Chondrocyte (in vitro differentiated cells): Measurements from ENCODE around the gene FGD4. TPM values are rescaled to one million over a fixed set of nuclear protein-coding genes. Genes with fewer than 3 reads are reported as not detected.

ENCODE experiments used
- DNase-seq: peaks from one replicate; pipeline ENCODE4 v3.0.0; 2021; ENCODE audit warnings: mixed read lengths, low spot score
- H3K27ac Mint-ChIP-seq: one replicate; pipeline ENCODE4 v1.8.0; 2021; ENCODE audit warnings: mild to moderate bottlenecking, moderate library complexity, mixed read lengths; ENCODE audit not compliant: unreplicated experiment
- H3K27me3 Mint-ChIP-seq: 2 replicates; pipeline ENCODE4 v1.8.0; 2021; ENCODE audit warnings: low read depth, mixed read lengths
- H3K36me3 Mint-ChIP-seq: 2 replicates; pipeline ENCODE4 v1.8.0; 2021; ENCODE audit warnings: low read depth, mixed read lengths
- H3K4me1 Mint-ChIP-seq: 2 replicates; pipeline ENCODE4 v1.8.0; 2021; ENCODE audit warnings: low read depth, mild to moderate bottlenecking, mixed read lengths
- H3K4me3 Mint-ChIP-seq: one replicate; pipeline ENCODE4 v1.8.0; 2021; ENCODE audit warnings: mild to moderate bottlenecking, moderate library complexity, mixed read lengths; ENCODE audit not compliant: unreplicated experiment
- H3K9me3 Mint-ChIP-seq: 2 replicates; pipeline ENCODE4 v1.8.0; 2021; ENCODE audit warnings: low read depth, mixed read lengths
- total RNA-seq: library from RNA; stranded (reverse); gene quantifications from 3 replicates; pipeline ENCODE4 v1.2.1, GENCODE V29; 2021
- TF ChIP-seq, protein P1 (sequence below): fragments of 200-600 bp; sonication (generic); IDR thresholded peaks from 2 replicates; pipeline ENCODE4 v1.5.0; 2021; ENCODE audit warnings: antibody characterized with exemption, mild to moderate bottlenecking, moderate library complexity

Gene FGD4
- total RNA-seq, 1 donor from 2014 or later: 8.7 TPM

DNA sequence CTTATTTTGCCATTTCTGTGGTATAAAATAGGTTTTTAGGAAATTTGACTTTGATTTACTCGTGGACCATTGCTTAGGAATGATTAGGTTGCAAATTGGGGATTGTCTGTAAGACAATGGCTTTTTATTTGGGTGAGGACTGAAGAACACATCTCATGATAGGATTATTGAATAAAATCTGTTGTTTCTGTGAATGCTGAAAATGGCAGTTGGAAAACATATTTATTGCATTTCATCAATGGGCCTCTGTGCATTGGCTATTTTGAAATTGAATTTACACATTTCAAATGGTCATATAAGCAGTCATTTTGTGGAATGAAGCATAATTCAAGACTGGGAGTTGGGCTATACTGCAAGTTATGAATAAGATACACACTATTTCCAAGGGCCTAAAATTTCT is 46.0 kb downstream of the FGD4 start:
- H3K4me1 Mint-ChIP-seq: peaks cover 8% of the 10 kb centered on the region

DNA sequence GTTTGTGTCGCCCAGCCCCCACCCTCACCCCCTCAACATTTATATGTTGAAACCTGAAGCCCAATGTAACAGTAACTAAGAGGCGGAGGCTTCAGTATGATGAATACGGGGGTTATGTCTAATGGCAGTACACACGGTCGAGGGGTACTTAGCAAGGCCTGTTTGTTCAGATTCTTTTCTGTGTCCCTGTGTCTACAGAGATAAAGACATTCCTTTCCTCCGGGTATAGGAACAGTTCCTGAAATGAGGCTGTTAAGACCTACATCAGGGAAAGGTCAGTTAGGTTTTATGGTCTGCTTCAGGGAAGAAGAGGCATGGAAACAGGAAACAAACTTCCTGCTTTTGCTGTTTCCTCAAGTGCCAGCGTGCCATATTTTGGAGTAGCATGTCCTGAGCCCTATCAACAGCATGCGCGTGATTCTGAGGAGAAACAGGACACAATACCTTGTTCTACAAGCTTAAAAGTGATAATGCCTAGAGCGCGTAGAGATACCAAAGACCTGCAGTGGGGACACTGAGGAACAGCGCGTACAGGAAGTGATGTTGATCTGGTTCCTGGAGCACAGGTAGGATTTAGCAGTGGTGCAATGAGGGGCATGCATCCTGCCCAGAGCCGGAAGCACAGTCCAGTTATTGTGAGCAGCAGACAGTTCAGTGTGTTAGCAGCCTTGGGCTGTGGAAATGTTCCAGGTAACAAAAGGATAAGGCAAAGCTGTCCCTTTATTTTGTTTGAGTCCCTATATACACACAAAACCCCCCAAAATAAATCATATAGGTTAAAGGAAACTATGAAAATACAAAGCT is 47.2 kb downstream of the FGD4 start:
- H3K27ac Mint-ChIP-seq: no peak overlapping the region
- H3K4me1 Mint-ChIP-seq: peaks cover 8% of the 10 kb centered on the region

More for the DNA sequence above, 46.0 kb downstream of the FGD4 start:
- Mint-ChIP-seq H3K4me3 (no peak overlapping the region), H3K9me3 (no peaks in the 10 kb centered on the region), H3K27me3 (no peaks in the 10 kb centered on the region), H3K36me3 (no peaks in the 10 kb centered on the region), H3K27ac (no peak overlapping the region)
- no peak for DNase-seq
- TF ChIP-seq, protein P1, sequence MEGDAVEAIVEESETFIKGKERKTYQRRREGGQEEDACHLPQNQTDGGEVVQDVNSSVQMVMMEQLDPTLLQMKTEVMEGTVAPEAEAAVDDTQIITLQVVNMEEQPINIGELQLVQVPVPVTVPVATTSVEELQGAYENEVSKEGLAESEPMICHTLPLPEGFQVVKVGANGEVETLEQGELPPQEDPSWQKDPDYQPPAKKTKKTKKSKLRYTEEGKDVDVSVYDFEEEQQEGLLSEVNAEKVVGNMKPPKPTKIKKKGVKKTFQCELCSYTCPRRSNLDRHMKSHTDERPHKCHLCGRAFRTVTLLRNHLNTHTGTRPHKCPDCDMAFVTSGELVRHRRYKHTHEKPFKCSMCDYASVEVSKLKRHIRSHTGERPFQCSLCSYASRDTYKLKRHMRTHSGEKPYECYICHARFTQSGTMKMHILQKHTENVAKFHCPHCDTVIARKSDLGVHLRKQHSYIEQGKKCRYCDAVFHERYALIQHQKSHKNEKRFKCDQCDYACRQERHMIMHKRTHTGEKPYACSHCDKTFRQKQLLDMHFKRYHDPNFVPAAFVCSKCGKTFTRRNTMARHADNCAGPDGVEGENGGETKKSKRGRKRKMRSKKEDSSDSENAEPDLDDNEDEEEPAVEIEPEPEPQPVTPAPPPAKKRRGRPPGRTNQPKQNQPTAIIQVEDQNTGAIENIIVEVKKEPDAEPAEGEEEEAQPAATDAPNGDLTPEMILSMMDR: no peak

GRCh38 chr12:32448586-32448985 is 49.2 kb downstream of the FGD4 start:
- Mint-ChIP-seq H3K27ac (no peak overlapping the region), H3K4me3 (no peak overlapping the region), H3K27me3 (no peaks in the 10 kb centered on the region), H3K36me3 (no peaks in the 10 kb centered on the region), H3K4me1 (peaks cover 8% of the 10 kb centered on the region), H3K9me3 (no peaks in the 10 kb centered on the region)
- no peak for DNase-seq
- TF ChIP-seq, protein P1: no peak

More for the DNA sequence above, 47.2 kb downstream of the FGD4 start:
- Mint-ChIP-seq H3K27me3 (no peaks in the 10 kb centered on the region), H3K4me3 (no peak overlapping the region), H3K36me3 (no peaks in the 10 kb centered on the region), H3K9me3 (no peaks in the 10 kb centered on the region)
- TF ChIP-seq, protein P1: no peak
- no peak for DNase-seq

DNA sequence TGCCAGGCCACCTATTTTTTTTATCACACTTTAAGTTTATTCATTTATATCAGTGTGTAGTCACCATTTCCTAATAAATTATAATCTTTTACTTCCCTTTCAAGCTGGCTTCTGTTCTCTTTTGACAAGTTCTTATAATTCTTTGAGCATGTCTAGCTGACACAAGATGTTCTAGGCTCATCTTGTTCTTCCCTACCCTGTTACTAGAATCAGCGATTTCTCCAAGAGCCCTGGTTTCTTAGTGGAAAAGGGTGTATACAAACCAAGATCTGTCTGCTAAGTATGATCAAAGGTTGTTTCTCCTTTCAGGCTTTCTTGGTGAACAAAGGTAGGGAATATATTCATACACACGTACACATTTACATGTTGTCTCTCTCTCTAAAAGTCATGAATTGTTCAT is 51.0 kb downstream of the FGD4 start:
- no peak overlapping the region for H3K4me3 Mint-ChIP-seq
- peaks cover 14% of the 10 kb centered on the region for H3K4me1 Mint-ChIP-seq
- H3K36me3 Mint-ChIP-seq: no peaks in the 10 kb centered on the region
- no peaks in the 10 kb centered on the region for H3K9me3 Mint-ChIP-seq
- no peaks in the 10 kb centered on the region for H3K27me3 Mint-ChIP-seq
- TF ChIP-seq, protein P1: no peak
- no peak for DNase-seq
- H3K27ac Mint-ChIP-seq: no peak overlapping the region

- Mint-ChIP-seq H3K27me3 (no peaks in the 10 kb centered on the region), H3K4me3 (no peak overlapping the region), H3K9me3 (no peaks in the 10 kb centered on the region), H3K36me3 (no peaks in the 10 kb centered on the region), H3K27ac (no peak overlapping the region), H3K4me1 (peaks cover 16% of the 10 kb centered on the region)
- no peak for DNase-seq
- TF ChIP-seq, protein P1: no peak
These were observed 51.4 kb downstream of the FGD4 start for GRCh38 chr12:32450768-32451167.
